ENCODE measurements around the gene ZNF2. TPM values are rescaled to one million over a fixed set of nuclear protein-coding genes. Genes with fewer than 3 reads are reported as not detected.
A peak's percentile ranks its signal among the peaks of the same experiment; 100 is the strongest.

Gene ZNF2
- total and polyA plus RNA-seq, 2 of the 13 experiments (the other 11 are each of a cell fraction or from before 2014, with no cell fraction given), result 4.3 to 6.1 TPM

GRCh38 chr2:95159690-95160449 lies 5.7 kb upstream of the ZNF2 start, which contains the start of gene ZNF514 (continued):
- TF ChIP-seq FOXA3 (CRISPR knock-in tag; IDR thresholded peaks at IDR 0.05), result no peak
- TF ChIP-seq TBX2 (CRISPR knock-in tag; IDR thresholded peaks at IDR 0.05; ENCODE audit: borderline replicate concordance), result no peak
- TF ChIP-seq CCAR2 (optimal IDR thresholded peaks at IDR 0.05; ENCODE audit: low read depth, low read length), result no peak
- TF ChIP-seq ZNF549 (CRISPR knock-in tag; IDR thresholded peaks at IDR 0.05), result no peak
- no peak for TF ChIP-seq ZFP36 (IDR thresholded peaks at IDR 0.05; ENCODE audit: borderline replicate concordance, low read depth, low read length, partially characterized antibody)
- 0 out of 2 replicates have a peak, but pooled peaks have one; percentile 39 for TF ChIP-seq ZSCAN31 (CRISPR knock-in tag; IDR thresholded peaks at IDR 0.05; ENCODE audit: low read depth)
- no peak for TF ChIP-seq NR2F1 (CRISPR knock-in tag; IDR thresholded peaks at IDR 0.05)
- no peak for TF ChIP-seq BRF2 (CRISPR knock-in tag; IDR thresholded peaks at IDR 0.05)
- TF ChIP-seq ZSCAN29 (CRISPR knock-in tag; conservative IDR thresholded peaks at IDR 0.05), result no peak
- 0 out of 2 replicates have a peak, but pooled peaks have one; percentile 4 for TF ChIP-seq ZNF777 (CRISPR knock-in tag; IDR thresholded peaks at IDR 0.05)
- TF ChIP-seq NR2C2 (CRISPR knock-in tag; IDR thresholded peaks at IDR 0.05; ENCODE audit: borderline replicate concordance), result no peak
- no peak for TF ChIP-seq PHB2 (IDR thresholded peaks at IDR 0.05; ENCODE audit: partially characterized antibody)
- TF ChIP-seq ZC3H4 (CRISPR knock-in tag; IDR thresholded peaks at IDR 0.05; ENCODE audit: borderline replicate concordance), result no peak
- TF ChIP-seq ZBTB8A (CRISPR knock-in tag; IDR thresholded peaks at IDR 0.05; ENCODE audit: borderline replicate concordance, low read depth), result no peak
- no peak for TF ChIP-seq CENPBD1 (CRISPR knock-in tag; IDR thresholded peaks at IDR 0.05; ENCODE audit: borderline replicate concordance, low read depth)
- TF ChIP-seq SOX6 (IDR thresholded peaks at IDR 0.05), result no peak
- TF ChIP-seq SOX6 (CRISPR knock-in tag; IDR thresholded peaks at IDR 0.05), result 0 out of 2 replicates have a peak, but pooled peaks have one; percentile 10
- TF ChIP-seq ZNF510 (CRISPR knock-in tag; IDR thresholded peaks at IDR 0.05; ENCODE audit: low read depth), result no peak
- no peak for TF ChIP-seq ZNF589 (CRISPR knock-in tag; conservative IDR thresholded peaks at IDR 0.05)
- TF ChIP-seq, protein P1, sequence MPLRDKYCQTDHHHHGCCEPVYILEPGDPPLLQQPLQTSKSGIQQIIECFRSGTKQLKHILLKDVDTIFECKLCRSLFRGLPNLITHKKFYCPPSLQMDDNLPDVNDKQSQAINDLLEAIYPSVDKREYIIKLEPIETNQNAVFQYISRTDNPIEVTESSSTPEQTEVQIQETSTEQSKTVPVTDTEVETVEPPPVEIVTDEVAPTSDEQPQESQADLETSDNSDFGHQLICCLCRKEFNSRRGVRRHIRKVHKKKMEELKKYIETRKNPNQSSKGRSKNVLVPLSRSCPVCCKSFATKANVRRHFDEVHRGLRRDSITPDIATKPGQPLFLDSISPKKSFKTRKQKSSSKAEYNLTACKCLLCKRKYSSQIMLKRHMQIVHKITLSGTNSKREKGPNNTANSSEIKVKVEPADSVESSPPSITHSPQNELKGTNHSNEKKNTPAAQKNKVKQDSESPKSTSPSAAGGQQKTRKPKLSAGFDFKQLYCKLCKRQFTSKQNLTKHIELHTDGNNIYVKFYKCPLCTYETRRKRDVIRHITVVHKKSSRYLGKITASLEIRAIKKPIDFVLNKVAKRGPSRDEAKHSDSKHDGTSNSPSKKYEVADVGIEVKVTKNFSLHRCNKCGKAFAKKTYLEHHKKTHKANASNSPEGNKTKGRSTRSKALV (CRISPR knock-in tag; IDR thresholded peaks at IDR 0.05), result no peak
- TF ChIP-seq HNRNPK (IDR thresholded peaks at IDR 0.05; ENCODE audit: low read depth, low read length, poor library complexity, severe bottlenecking), result no peak
- TF ChIP-seq NRL (CRISPR knock-in tag; IDR thresholded peaks at IDR 0.05; ENCODE audit: borderline replicate concordance), result peak; percentile 18; the same call in 1 of the 2 replicates
- TF ChIP-seq, protein P2, sequence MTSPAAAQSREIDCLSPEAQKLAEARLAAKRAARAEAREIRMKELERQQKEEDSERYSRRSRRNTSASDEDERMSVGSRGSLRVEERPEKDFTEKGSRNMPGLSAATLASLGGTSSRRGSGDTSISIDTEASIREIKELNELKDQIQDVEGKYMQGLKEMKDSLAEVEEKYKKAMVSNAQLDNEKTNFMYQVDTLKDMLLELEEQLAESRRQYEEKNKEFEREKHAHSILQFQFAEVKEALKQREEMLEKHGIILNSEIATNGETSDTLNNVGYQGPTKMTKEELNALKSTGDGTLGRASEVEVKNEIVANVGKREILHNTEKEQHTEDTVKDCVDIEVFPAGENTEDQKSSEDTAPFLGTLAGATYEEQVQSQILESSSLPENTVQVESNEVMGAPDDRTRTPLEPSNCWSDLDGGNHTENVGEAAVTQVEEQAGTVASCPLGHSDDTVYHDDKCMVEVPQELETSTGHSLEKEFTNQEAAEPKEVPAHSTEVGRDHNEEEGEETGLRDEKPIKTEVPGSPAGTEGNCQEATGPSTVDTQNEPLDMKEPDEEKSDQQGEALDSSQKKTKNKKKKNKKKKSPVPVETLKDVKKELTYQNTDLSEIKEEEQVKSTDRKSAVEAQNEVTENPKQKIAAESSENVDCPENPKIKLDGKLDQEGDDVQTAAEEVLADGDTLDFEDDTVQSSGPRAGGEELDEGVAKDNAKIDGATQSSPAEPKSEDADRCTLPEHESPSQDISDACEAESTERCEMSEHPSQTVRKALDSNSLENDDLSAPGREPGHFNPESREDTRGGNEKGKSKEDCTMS (CRISPR knock-in tag; conservative IDR thresholded peaks at IDR 0.05), result no peak
- TF ChIP-seq CHD4 (IDR thresholded peaks at IDR 0.05; ENCODE audit: borderline replicate concordance, low read length), result no peak

Data from HepG2 (cell line).